Progenitor cell of endocrine pancreas (in vitro differentiated cells): ENCODE measurements around the gene TMIGD3. TPM values are rescaled to one million over a fixed set of nuclear protein-coding genes. Genes with fewer than 3 reads are reported as not detected.

Experiments
- DNase-seq: peaks from one replicate; pipeline ENCODE4 v3.0.0; 2021; ENCODE audit warnings: low spot score; ENCODE audit not compliant: unreplicated experiment
- H3K27ac Mint-ChIP-seq: 2 replicates; pipeline ENCODE4 v1.8.0; 2021; ENCODE audit warnings: mild to moderate bottlenecking, moderate library complexity, mixed read lengths
- H3K27me3 Mint-ChIP-seq: 2 replicates; pipeline ENCODE4 v1.8.0; 2021; ENCODE audit warnings: mixed read lengths
- H3K36me3 Mint-ChIP-seq: 2 replicates; pipeline ENCODE4 v1.8.0; 2022; ENCODE audit warnings: mixed read lengths; ENCODE audit not compliant: insufficient read depth
- H3K4me1 Mint-ChIP-seq: 2 replicates; pipeline ENCODE4 v1.8.0; 2021; ENCODE audit warnings: low read depth, mixed read lengths
- H3K4me3 Mint-ChIP-seq: 2 replicates; pipeline ENCODE4 v1.8.0; 2021; ENCODE audit warnings: low read depth, mild to moderate bottlenecking, moderate library complexity, mixed read lengths
- H3K9me3 Mint-ChIP-seq: 2 replicates; pipeline ENCODE4 v1.8.0; 2021; ENCODE audit warnings: low read depth, mixed read lengths
- total RNA-seq: library from RNA; stranded (reverse); gene quantifications from 2 replicates; pipeline ENCODE4 v1.2.1, GENCODE V29; 2021
- TF ChIP-seq, protein P1 (sequence below): fragments of 200-600 bp; sonication (generic); IDR thresholded peaks from one replicate; pipeline ENCODE4 v1.5.0; 2021; ENCODE audit warnings: antibody characterized with exemption, mild to moderate bottlenecking; ENCODE audit not compliant: unreplicated experiment

The TMIGD3 gene
- total RNA-seq, 1 donor from 2014 or later = not detected

DNA sequence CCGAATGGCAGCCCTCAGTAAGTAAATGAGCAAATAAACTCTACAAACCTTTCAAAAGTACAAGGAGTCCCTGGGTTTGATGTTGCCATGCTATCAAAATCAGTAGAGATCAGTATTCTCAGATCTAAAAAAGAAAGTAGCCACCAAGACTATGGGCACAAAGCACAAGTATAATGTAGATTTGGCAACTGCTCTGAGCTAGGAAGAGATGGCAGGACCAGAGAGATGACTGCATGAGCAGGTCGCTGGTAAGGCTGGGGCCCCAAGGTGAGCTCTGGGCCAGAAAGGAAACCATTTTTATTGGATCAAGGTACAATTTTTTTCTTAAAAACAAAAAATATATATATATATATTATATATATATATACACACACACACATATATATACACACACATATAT is 3.1 kb upstream of the TMIGD3 start:
- no peaks in the 10 kb centered on the region for H3K9me3 Mint-ChIP-seq
- TF ChIP-seq, protein P1, sequence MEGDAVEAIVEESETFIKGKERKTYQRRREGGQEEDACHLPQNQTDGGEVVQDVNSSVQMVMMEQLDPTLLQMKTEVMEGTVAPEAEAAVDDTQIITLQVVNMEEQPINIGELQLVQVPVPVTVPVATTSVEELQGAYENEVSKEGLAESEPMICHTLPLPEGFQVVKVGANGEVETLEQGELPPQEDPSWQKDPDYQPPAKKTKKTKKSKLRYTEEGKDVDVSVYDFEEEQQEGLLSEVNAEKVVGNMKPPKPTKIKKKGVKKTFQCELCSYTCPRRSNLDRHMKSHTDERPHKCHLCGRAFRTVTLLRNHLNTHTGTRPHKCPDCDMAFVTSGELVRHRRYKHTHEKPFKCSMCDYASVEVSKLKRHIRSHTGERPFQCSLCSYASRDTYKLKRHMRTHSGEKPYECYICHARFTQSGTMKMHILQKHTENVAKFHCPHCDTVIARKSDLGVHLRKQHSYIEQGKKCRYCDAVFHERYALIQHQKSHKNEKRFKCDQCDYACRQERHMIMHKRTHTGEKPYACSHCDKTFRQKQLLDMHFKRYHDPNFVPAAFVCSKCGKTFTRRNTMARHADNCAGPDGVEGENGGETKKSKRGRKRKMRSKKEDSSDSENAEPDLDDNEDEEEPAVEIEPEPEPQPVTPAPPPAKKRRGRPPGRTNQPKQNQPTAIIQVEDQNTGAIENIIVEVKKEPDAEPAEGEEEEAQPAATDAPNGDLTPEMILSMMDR = no peak
- no peak overlapping the region for H3K27ac Mint-ChIP-seq
- H3K27me3 Mint-ChIP-seq = peaks cover 4% of the 10 kb centered on the region
- no peak for DNase-seq
- peaks cover 7% of the 10 kb centered on the region for H3K4me1 Mint-ChIP-seq
- no peaks in the 10 kb centered on the region for H3K36me3 Mint-ChIP-seq
- no peak overlapping the region for H3K4me3 Mint-ChIP-seq

DNA sequence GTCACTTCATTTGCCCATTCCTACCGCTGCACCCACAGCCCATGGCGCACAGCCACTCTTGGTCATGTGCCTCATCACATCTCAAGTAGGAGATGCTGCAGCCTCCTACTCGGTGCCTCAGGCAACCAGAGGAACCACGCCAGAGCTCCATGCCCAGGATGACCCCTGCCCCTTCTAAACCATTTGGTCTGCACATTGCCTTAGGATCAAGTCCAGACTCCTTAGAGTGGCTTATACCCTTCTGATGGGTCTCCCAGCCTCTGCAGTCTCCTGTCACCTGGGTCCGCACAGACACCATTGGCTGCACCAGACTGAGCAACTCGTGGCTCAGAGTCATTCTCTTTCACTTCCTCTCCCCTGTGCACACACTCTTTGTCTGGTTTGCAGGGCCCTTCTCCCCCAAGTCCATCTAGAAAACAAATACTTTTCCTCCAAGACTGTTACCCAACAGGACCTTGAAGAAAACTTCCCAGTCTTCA is 2.2 kb upstream of the TMIGD3 start:
- no peaks in the 10 kb centered on the region for H3K9me3 Mint-ChIP-seq
- DNase-seq = no peak
- peaks cover 4% of the 10 kb centered on the region for H3K27me3 Mint-ChIP-seq
- H3K4me1 Mint-ChIP-seq = peaks cover 7% of the 10 kb centered on the region
- H3K36me3 Mint-ChIP-seq = no peaks in the 10 kb centered on the region
- no peak overlapping the region for H3K27ac Mint-ChIP-seq
- H3K4me3 Mint-ChIP-seq = no peak overlapping the region
- TF ChIP-seq, protein P1 = no peak

DNA sequence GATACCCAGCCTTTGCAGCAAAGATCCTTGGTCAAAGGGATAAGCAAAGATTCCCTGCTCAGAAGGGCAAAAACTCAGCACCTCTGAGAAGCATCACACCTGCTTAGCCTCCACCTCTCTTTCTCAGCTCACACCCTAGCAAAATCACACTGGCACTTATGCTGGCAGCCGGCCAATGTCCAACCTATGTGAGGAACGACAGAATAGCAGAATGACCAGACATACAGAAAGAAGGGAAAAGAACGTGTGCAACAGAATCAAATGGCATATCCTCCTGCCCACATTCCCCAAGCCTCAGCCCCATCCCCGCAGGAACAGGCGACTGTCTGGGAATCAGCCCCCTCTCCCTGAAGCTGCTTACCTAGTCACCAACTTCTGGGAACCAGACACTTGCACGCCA is 664 bp upstream of the TMIGD3 start:
- Mint-ChIP-seq H3K9me3 (no peaks in the 10 kb centered on the region), H3K27me3 (peaks cover 4% of the 10 kb centered on the region), H3K4me1 (peaks cover 5% of the 10 kb centered on the region), H3K36me3 (no peaks in the 10 kb centered on the region), H3K4me3 (no peak overlapping the region), H3K27ac (no peak overlapping the region)
- TF ChIP-seq, protein P1 = no peak
- DNase-seq = no peak

DNA sequence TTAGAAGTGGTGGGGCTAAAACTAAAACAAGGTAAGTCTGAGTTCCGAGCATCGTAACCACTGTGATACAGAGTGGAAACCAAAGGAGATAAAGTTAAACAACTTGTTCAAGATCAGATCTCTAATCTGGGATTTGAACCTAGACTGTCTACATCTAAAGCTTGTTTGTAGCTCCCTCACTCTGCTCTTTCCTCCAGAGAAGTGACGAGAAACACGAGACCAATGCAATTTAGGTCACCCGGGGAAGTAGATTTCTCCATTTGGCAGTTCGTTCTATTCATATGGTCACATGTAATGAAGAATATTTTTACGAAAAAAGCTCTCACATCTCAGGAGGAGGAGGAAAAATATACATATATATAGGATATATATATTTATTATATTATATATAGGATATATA is 1.8 kb downstream of the TMIGD3 start:
- Mint-ChIP-seq H3K9me3 (peaks cover under 1% of the 10 kb centered on the region), H3K36me3 (no peaks in the 10 kb centered on the region), H3K4me1 (no peaks in the 10 kb centered on the region), H3K27me3 (peaks cover 4% of the 10 kb centered on the region), H3K4me3 (no peak overlapping the region), H3K27ac (no peak overlapping the region)
- TF ChIP-seq, protein P1 = no peak
- no peak for DNase-seq

DNA sequence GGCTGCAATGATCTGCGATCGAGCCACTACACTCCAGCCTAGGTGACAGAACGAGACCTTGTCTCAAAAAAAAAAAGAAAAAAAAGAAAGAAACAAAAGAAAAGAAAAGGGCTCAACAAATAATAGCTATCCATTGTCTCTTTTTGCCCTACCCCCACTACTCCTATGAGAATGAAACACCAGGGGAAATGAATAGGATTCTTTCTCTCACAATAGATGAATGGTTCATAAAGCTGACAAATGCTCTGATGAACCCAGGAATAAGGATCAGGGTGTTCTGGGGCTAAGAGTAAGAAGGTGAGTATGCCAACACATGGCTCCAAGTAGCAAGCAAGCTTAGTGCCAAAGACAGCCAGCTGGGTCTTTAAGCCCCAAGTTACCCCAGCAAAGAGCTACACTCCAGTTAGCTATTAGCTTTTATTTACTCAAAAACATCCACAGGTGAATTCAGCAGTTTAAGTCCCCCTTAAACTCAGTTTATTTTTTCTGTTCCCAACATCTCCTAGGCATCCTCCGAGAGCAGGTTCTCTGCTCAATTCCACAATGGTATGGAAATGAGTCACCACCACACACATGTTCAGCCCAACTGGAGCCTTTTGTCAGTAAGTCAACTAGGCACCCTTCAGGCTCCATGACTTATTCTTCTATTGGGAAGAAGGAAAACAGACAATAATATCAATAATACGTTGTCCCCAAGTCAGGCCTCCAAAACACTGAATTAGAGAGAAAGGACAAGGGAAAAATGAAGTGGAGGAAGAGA is 4.2 kb downstream of the TMIGD3 start:
- no peak overlapping the region for H3K27ac Mint-ChIP-seq
- TF ChIP-seq, protein P1 = no peak
- no peaks in the 10 kb centered on the region for H3K36me3 Mint-ChIP-seq
- peaks cover 1% of the 10 kb centered on the region for H3K4me1 Mint-ChIP-seq
- H3K9me3 Mint-ChIP-seq = peaks cover 10% of the 10 kb centered on the region
- peaks cover 4% of the 10 kb centered on the region for H3K27me3 Mint-ChIP-seq
- DNase-seq = no peak
- no peak overlapping the region for H3K4me3 Mint-ChIP-seq
